GM12892 (cell line): ENCODE results near the gene EEF2K.

Source experiments
- POLR2A ChIP-seq: IDR thresholded peaks from 2 replicates; pipeline ENCODE4 v1.6.1; 2011; ENCODE audit warnings: low read depth, low read length, control low read depth
- POLR2AphosphoS5 ChIP-seq: IDR thresholded peaks from 2 replicates; pipeline ENCODE4 v1.6.1; 2011; ENCODE audit warnings: low read depth, low read length, control low read depth

DNA sequence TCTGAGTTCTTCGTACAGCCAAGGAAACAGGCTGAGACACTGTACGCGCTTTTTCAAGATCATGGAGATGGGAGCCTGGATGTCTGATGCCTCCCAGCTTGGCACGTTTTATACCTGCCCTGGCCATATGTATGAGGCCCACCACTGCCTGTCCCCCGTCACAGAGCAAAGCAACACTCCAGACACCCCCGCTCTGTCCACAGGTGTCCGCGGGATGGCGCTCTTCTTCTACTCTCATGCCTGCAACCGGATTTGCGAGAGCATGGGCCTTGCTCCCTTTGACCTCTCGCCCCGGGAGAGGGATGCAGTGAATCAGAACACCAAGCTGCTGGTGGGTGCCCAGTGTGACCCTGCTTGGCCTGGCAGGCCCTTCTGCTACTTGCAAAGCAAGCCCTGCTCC, 51.4 kb downstream of the EEF2K start:
- TF ChIP-seq POLR2AphosphoS5, result no peak
- TF ChIP-seq POLR2A, result no peak
